BJ (cell line): ENCODE data around the gene HPS1. TPM values are rescaled to one million over a fixed set of nuclear protein-coding genes. Genes with fewer than 3 reads are reported as not detected.

Source experiments
- CTCF ChIA-PET: fragments of 350-600 bp; formaldehyde crosslinking; extraction: SDS; loops from one replicate; lab custom pipeline; 2021; ENCODE audit warnings: antibody characterized with exemption, inconsistent platforms; lab: Yijun Ruan, JAX
- POLR2A ChIA-PET: fragments of 300-600 bp; sonication (Branson Sonifier 250); formaldehyde crosslinking; extraction: SDS; loops from one replicate; lab custom pipeline; 2021; ENCODE audit warnings: antibody characterized with exemption; lab: Charles Lee
- DNase-seq: peaks from one replicate; pipeline ENCODE4 v3.0.0-alpha.2; 2011; ENCODE audit warnings: low read depth
- H3K27me3 ChIP-seq: 2 replicates; pipeline ENCODE4 v1.6.0; 2011; ENCODE audit warnings: low read length; ENCODE audit not compliant: control insufficient read depth, insufficient read depth
- H3K36me3 ChIP-seq: 2 replicates; pipeline ENCODE4 v1.5.1; 2011; ENCODE audit warnings: low read length; ENCODE audit not compliant: control insufficient read depth, insufficient read depth
- H3K4me3 ChIP-seq: 2 replicates; pipeline ENCODE4 v1.5.1; 2011; ENCODE audit warnings: low read depth, mild to moderate bottlenecking, control low read depth, low read length
- CTCF ChIP-seq: IDR thresholded peaks from 2 replicates; pipeline ENCODE4 v1.5.1; 2011; ENCODE audit warnings: low read depth, mild to moderate bottlenecking, control low read depth, inconsistent platforms, low read length, moderate library complexity; ENCODE audit not compliant: insufficient read depth
- polyA plus RNA-seq: library from polyadenylated mRNA; depleted of rRNA; stranded (reverse); fragments of >200 nt; gene quantifications from 2 replicates; pipeline ENCODE4 v1.2.3, GENCODE V29; 2011

Gene HPS1
- polyA plus RNA-seq, 1 experiment = 88.8 TPM

- Histone ChIP-seq H3K4me3 (no peak overlapping the region), H3K36me3 (peaks cover 16% of the 10 kb centered on the region), H3K27me3 (no peaks in the 10 kb centered on the region)
- POLR2A ChIA-PET = no interaction called here
- TF ChIP-seq CTCF = no peak
- CTCF ChIA-PET = interaction anchor here (1.0 to 1.9 kb wide), 5 partner anchors 9 to 252 kb away, joined by 3 to 8 read pairs (median 5); no protein-coding TSS in a partner anchor
- no peak for DNase-seq
Observed at GRCh38 chr10:98422182-98422581, 24.6 kb downstream of the HPS1 start.

GRCh38 chr10:98420786-98421185 is 25.9 kb downstream of the HPS1 start:
- no peaks in the 10 kb centered on the region for H3K27me3 ChIP-seq
- ChIA-PET POLR2A (no interaction called here), CTCF (interaction anchor here (1.1 to 1.6 kb wide), 3 partner anchors 9 to 111 kb away, joined by 3 to 5 read pairs (median 4); no protein-coding TSS in a partner anchor)
- H3K4me3 ChIP-seq = no peak overlapping the region
- DNase-seq = no peak
- TF ChIP-seq CTCF = no peak
- peaks cover 14% of the 10 kb centered on the region for H3K36me3 ChIP-seq

- Histone ChIP-seq H3K36me3 (peaks cover 14% of the 10 kb centered on the region), H3K27me3 (no peaks in the 10 kb centered on the region), H3K4me3 (no peak overlapping the region)
- ChIA-PET CTCF (interaction anchor here (0.7 to 1.6 kb wide), 3 partner anchors 11 to 110 kb away, joined by 3 to 5 read pairs (median 4); no protein-coding TSS in a partner anchor), POLR2A (no interaction called here)
- TF ChIP-seq CTCF = no peak
- no peak for DNase-seq
Observed at GRCh38 chr10:98419469-98420261, 27.1 kb downstream of the HPS1 start.

GRCh38 chr10:98418665-98419468 is 27.9 kb downstream of the HPS1 start:
- peaks cover 14% of the 10 kb centered on the region for H3K36me3 ChIP-seq
- no peak overlapping the region for H3K4me3 ChIP-seq
- no peak for TF ChIP-seq CTCF
- CTCF ChIA-PET = interaction anchor here (0.7 to 1.6 kb wide), 2 partner anchors 12 to 16 kb away, joined by 3 to 5 read pairs; no protein-coding TSS in a partner anchor
- no peaks in the 10 kb centered on the region for H3K27me3 ChIP-seq
- POLR2A ChIA-PET = no interaction called here
- no peak for DNase-seq
